Embryonic facial prominence (tissue), 1 donor: ENCODE data around the gene SAMD8.

ENCODE experiments used
- DNase-seq: peaks from one replicate; pipeline ENCODE4 v3.0.0-alpha.2; 2016; ENCODE audit errors: extremely low spot score

The SAMD8 gene

GRCh38 chr10:75084834-75085384 is 26.5 kb upstream of the SAMD8 start:
- DNase-seq: no peak

GRCh38 chr10:75086278-75086934 is 25.1 kb upstream of the SAMD8 start:
- no peak for DNase-seq

GRCh38 chr10:75088640-75089039 is 22.8 kb upstream of the SAMD8 start:
- DNase-seq: no peak

GRCh38 chr10:75089634-75090033 is 21.8 kb upstream of the SAMD8 start:
- DNase-seq: no peak

- DNase-seq: no peak
Observed at GRCh38 chr10:75091146-75091545, 20.3 kb upstream of the SAMD8 start.

GRCh38 chr10:75094465-75094864 is 17.0 kb upstream of the SAMD8 start:
- DNase-seq: no peak

GRCh38 chr10:75095631-75096030 is 15.8 kb upstream of the SAMD8 start:
- no peak for DNase-seq

- DNase-seq: no peak
Observed at GRCh38 chr10:75096749-75097148, 14.7 kb upstream of the SAMD8 start.

GRCh38 chr10:75097666-75098285 is 13.7 kb upstream of the SAMD8 start:
- no peak for DNase-seq

- DNase-seq: no peak
Observed at GRCh38 chr10:75098902-75099673, 12.4 kb upstream of the SAMD8 start.

- DNase-seq: peak; percentile 42
Observed at GRCh38 chr10:75099952-75100763, 11.3 kb upstream of the SAMD8 start.

- no peak for DNase-seq
Observed at GRCh38 chr10:75100764-75101291, 10.6 kb upstream of the SAMD8 start.

- no peak for DNase-seq
Observed at GRCh38 chr10:75101416-75102251, 9.8 kb upstream of the SAMD8 start.

GRCh38 chr10:75102830-75103673 is 8.4 kb upstream of the SAMD8 start:
- DNase-seq: no peak

GRCh38 chr10:75103881-75104686 is 7.4 kb upstream of the SAMD8 start:
- DNase-seq: no peak

GRCh38 chr10:75104842-75105241 is 6.6 kb upstream of the SAMD8 start:
- no peak for DNase-seq

- DNase-seq: no peak
Observed at GRCh38 chr10:75105576-75106197, 5.8 kb upstream of the SAMD8 start.

- DNase-seq: no peak
Observed at GRCh38 chr10:75106242-75106641, 5.2 kb upstream of the SAMD8 start.
